Endothelial cell (in vitro differentiated cells): Measurements from ENCODE around the gene PTDSS2. TPM values are rescaled to one million over a fixed set of nuclear protein-coding genes. Genes with fewer than 3 reads are reported as not detected.

Source experiments
- DNase-seq: peaks from one replicate; pipeline ENCODE4 v3.0.0; 2021; ENCODE audit warnings: low spot score
- H3K27ac Mint-ChIP-seq: one replicate; pipeline ENCODE4 v1.8.0; 2021; ENCODE audit warnings: mixed read lengths, inconsistent platforms; ENCODE audit not compliant: unreplicated experiment
- H3K27me3 Mint-ChIP-seq: one replicate; pipeline ENCODE4 v1.8.0; 2021; ENCODE audit warnings: mild to moderate bottlenecking, moderate library complexity, mixed read lengths, inconsistent platforms; ENCODE audit not compliant: unreplicated experiment
- H3K36me3 Mint-ChIP-seq: one replicate; pipeline ENCODE4 v1.8.0; 2021; ENCODE audit warnings: mild to moderate bottlenecking, low read depth, mixed read lengths, inconsistent platforms; ENCODE audit not compliant: unreplicated experiment
- H3K4me1 Mint-ChIP-seq: one replicate; pipeline ENCODE4 v1.8.0; 2021; ENCODE audit warnings: mild to moderate bottlenecking, mixed read lengths, inconsistent platforms; ENCODE audit not compliant: unreplicated experiment
- H3K4me3 Mint-ChIP-seq: one replicate; pipeline ENCODE4 v1.8.0; 2021; ENCODE audit warnings: mild to moderate bottlenecking, mixed read lengths, inconsistent platforms; ENCODE audit not compliant: unreplicated experiment
- H3K9me3 Mint-ChIP-seq: one replicate; pipeline ENCODE4 v1.8.0; 2021; ENCODE audit warnings: mixed read lengths, inconsistent platforms; ENCODE audit not compliant: unreplicated experiment
- CTCF ChIP-seq: fragments of 200-600 bp; sonication (generic); IDR thresholded peaks from one replicate; pipeline ENCODE4 v1.5.0; 2021; ENCODE audit warnings: antibody characterized with exemption; ENCODE audit not compliant: unreplicated experiment
- total RNA-seq: library from RNA; stranded (reverse); fragmentation: NEBNext Ultra II Directional; extraction: Animal tissue kit (Norgen Biotek cat#: 25700); gene quantifications from one replicate; pipeline ENCODE4 v1.2.1, GENCODE V29; 2021; ENCODE audit not compliant: unreplicated experiment

The PTDSS2 gene
- total RNA-seq, 1 donor from 2014 or later = 46.4 TPM

DNA sequence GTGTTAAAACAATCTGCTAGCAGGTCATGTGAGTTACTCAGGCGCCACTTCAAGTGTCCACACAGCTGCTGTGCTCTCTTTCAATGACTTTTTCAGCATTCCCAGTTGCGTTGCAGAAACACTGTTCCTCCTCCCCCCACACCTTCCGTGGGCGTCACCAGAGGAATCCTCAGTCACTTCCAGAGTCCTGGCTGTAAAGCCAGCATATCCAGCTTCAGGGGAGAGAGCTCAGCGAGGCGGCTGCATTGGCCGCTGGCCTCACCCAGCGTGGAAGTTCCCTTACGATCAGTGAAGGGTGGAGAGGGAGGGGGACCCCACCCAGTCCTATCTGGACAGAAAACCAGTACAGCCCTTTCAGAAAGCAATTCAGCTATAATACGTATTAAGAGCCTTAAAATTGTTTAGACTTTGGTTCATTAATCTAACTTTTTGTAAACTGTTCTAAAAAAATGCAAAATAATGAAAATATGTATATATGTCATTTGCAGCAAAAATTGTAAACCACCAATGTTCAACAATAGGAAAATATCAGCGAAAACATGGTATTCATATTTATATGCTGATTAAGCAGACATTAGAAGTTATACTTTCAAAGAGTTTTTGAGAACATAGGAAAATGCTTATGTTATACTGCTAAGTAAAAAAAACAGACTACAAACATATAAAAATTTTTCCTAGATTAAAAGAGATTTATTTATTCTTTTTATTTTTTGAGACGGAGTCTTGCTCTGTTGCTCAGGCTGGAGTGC is 5.5 kb upstream of the PTDSS2 start:
- no peak for DNase-seq
- H3K4me1 Mint-ChIP-seq = peaks cover 3% of the 10 kb centered on the region
- H3K4me3 Mint-ChIP-seq = no peak overlapping the region
- H3K27me3 Mint-ChIP-seq = peaks cover 4% of the 10 kb centered on the region
- TF ChIP-seq CTCF = no peak
- H3K27ac Mint-ChIP-seq = no peak overlapping the region
- H3K36me3 Mint-ChIP-seq = no peaks in the 10 kb centered on the region
- no peaks in the 10 kb centered on the region for H3K9me3 Mint-ChIP-seq

DNA sequence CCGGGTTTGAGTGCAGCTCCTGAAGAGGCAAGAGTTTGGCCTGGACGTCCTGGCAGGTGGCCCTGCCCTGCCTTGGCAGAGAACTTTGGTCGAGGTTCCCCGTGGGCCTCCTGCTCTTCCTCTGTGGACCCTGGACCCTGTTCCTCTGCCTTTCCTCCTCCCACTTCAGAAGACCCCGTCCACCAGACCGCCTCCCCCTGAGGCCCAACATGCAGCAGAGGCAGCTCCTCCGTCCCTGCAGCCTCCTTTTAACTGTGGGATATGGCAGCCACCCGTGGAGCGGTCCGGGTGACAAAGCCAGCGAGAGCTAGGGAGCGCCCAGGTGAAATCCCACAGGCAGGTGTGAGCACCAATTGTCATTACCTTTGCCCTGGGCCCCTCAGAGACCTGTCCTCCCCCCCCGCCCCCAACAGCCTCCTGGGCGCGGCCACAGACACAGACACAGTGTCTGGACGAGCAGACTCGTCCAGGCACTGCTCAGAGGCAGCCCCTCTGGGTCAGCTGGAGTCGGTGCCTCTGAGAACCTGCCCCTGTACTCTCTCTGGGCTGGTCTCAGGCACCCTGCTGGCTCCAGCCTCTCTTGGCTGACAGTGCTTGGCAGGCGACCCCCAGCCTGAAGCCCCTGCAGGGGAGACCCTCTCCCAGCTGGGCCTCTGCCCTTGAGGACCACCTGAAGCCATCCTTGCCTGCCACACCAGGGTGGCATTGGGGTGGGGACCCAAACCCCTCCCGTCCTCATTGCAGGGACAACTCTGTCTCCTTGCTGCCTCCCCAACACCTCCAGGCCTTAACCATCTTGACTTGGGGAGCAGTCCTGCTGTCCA is 4.1 kb upstream of the PTDSS2 start:
- H3K9me3 Mint-ChIP-seq = no peaks in the 10 kb centered on the region
- peaks cover 5% of the 10 kb centered on the region for H3K4me1 Mint-ChIP-seq
- no peak for DNase-seq
- no peak overlapping the region for H3K4me3 Mint-ChIP-seq
- H3K27me3 Mint-ChIP-seq = peaks cover 4% of the 10 kb centered on the region
- peaks cover 2% of the 10 kb centered on the region for H3K36me3 Mint-ChIP-seq
- no peak for TF ChIP-seq CTCF
- H3K27ac Mint-ChIP-seq = no peak overlapping the region

DNA sequence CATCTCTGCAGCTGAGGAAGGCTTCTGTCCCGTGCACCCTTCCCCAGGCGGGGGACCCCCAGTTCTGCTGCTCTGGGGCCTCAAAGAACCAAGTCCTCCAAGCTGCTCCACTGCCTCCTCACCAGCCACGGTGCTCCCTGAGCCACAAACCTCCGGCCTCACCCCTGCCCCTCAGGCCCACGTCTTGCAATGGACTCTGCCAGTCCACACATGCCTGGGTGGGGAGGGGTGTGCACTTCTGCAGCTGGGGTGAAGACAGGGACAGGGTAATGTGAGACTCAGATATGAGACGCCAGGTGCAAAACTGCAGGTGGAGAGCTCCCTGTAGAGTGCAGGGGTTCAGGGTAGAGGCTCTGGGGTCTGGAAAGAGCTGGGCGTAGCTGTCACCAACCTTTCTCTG is 3.2 kb upstream of the PTDSS2 start:
- peaks cover 3% of the 10 kb centered on the region for H3K36me3 Mint-ChIP-seq
- H3K9me3 Mint-ChIP-seq = no peaks in the 10 kb centered on the region
- H3K27me3 Mint-ChIP-seq = peaks cover 6% of the 10 kb centered on the region
- no peak overlapping the region for H3K4me3 Mint-ChIP-seq
- no peak overlapping the region for H3K27ac Mint-ChIP-seq
- H3K4me1 Mint-ChIP-seq = peaks cover 12% of the 10 kb centered on the region
- no peak for DNase-seq
- no peak for TF ChIP-seq CTCF

GRCh38 chr11:447923-448731 is 2.0 kb upstream of the PTDSS2 start:
- Mint-ChIP-seq H3K4me1 (peaks cover 12% of the 10 kb centered on the region), H3K27me3 (peaks cover 4% of the 10 kb centered on the region), H3K9me3 (no peaks in the 10 kb centered on the region), H3K4me3 (peak overlapping the region; percentile 90), H3K27ac (peak overlapping the region; percentile 57), H3K36me3 (peaks cover 3% of the 10 kb centered on the region)
- peak; percentile 96 for DNase-seq
- TF ChIP-seq CTCF = peak; percentile 68
